PC-3 (cell line): Measurements from ENCODE around the gene ZNF473.

Experiments used
- EZH2phosphoT487 ChIP-seq: fragments of 300-600 bp; sonication (generic); IDR thresholded peaks from 2 replicates; pipeline ENCODE4 v1.6.1; 2018; ENCODE audit warnings: mild to moderate bottlenecking, antibody characterized with exemption, low read length, borderline replicate concordance
- TF ChIP-seq, protein P1 (sequence below): fragments of 300-600 bp; sonication (generic); conservative IDR thresholded peaks from 2 replicates; pipeline ENCODE4 v1.5.1; 2017; ENCODE audit warnings: antibody characterized with exemption, low read depth, mild to moderate bottlenecking, low read length

DNA sequence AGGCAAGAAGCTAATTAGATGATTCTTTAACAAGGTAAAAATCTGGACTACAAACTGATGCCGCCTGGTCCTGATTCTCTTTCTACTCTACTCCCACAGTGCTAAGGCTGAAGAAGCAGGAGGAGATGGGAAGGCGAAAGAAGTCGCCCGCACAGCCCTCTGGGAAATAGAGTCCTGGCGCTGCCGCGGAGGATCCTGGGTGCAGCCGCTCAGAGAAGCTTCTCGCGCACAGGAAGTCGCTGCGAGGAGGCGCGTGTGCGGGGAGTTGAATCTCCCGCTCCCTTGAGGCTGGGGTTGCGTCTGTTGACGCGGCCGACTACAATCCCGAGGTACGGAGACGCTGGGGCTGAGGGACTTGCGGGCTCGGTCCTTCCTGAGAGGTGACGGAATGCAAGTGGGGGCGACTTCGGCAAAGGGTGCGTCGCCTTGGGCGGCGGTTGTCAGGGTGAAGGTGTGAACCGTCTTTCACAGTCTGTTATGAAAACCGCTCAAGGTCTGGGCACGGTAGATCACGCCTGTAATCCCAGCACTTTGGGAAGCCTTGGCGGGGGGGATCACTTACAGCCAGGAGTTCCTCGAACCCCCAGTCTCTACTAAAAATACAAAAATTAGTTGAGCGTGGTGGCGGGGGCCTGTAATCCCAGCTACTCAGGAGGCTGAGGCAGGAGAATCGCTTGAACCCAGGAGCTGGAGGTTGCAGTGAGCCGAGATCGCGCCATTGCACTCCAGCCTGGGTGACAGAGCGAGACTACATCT is at the start of gene ZNF473:
- TF ChIP-seq, protein P1, sequence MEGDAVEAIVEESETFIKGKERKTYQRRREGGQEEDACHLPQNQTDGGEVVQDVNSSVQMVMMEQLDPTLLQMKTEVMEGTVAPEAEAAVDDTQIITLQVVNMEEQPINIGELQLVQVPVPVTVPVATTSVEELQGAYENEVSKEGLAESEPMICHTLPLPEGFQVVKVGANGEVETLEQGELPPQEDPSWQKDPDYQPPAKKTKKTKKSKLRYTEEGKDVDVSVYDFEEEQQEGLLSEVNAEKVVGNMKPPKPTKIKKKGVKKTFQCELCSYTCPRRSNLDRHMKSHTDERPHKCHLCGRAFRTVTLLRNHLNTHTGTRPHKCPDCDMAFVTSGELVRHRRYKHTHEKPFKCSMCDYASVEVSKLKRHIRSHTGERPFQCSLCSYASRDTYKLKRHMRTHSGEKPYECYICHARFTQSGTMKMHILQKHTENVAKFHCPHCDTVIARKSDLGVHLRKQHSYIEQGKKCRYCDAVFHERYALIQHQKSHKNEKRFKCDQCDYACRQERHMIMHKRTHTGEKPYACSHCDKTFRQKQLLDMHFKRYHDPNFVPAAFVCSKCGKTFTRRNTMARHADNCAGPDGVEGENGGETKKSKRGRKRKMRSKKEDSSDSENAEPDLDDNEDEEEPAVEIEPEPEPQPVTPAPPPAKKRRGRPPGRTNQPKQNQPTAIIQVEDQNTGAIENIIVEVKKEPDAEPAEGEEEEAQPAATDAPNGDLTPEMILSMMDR = no peak
- TF ChIP-seq EZH2phosphoT487 = no peak
